HCT116 (cell line): ENCODE data around the gene RASSF3.

ENCODE experiments used
- POLR2AphosphoS5 ChIP-seq: IDR thresholded peaks from 2 replicates; pipeline ENCODE4 v1.6.1; 2011; ENCODE audit warnings: mild to moderate bottlenecking, low read depth, low read length, moderate library complexity
- SP1 ChIP-seq: IDR thresholded peaks from 2 replicates; pipeline ENCODE4 v1.6.1; 2012; ENCODE audit warnings: low read depth
- TF ChIP-seq, protein P1 (sequence below), 3 experiments: fragments of 200-600 bp in 1 of 3; sonication (generic) in 1 of 3; IDR thresholded peaks in 2 of 3; conservative IDR thresholded peaks in 1 of 3; 2 replicates each; pipeline ENCODE4 v1.5.1; 2012 to 2017; ENCODE audit warnings: low read depth in 2 of 3, low read length in 2 of 3, antibody characterized with exemption in 1 of 3, borderline replicate concordance in 1 of 3, control low read depth in 1 of 3, mild to moderate bottlenecking in 1 of 3, mixed read lengths in 1 of 3, mixed run types in 1 of 3, moderate library complexity in 1 of 3; ENCODE audit not compliant: insufficient read depth in 1 of 3

GRCh38 chr12:64577046-64577445 is 33.2 kb upstream of the RASSF3 start:
- no peak for TF ChIP-seq POLR2AphosphoS5
- TF ChIP-seq SP1 = no peak
- TF ChIP-seq, protein P1, sequence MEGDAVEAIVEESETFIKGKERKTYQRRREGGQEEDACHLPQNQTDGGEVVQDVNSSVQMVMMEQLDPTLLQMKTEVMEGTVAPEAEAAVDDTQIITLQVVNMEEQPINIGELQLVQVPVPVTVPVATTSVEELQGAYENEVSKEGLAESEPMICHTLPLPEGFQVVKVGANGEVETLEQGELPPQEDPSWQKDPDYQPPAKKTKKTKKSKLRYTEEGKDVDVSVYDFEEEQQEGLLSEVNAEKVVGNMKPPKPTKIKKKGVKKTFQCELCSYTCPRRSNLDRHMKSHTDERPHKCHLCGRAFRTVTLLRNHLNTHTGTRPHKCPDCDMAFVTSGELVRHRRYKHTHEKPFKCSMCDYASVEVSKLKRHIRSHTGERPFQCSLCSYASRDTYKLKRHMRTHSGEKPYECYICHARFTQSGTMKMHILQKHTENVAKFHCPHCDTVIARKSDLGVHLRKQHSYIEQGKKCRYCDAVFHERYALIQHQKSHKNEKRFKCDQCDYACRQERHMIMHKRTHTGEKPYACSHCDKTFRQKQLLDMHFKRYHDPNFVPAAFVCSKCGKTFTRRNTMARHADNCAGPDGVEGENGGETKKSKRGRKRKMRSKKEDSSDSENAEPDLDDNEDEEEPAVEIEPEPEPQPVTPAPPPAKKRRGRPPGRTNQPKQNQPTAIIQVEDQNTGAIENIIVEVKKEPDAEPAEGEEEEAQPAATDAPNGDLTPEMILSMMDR (IDR thresholded peaks at IDR 0.05 in 2 of 3, conservative IDR thresholded peaks at IDR 0.05 in 1 of 3; ENCODE audit: borderline replicate concordance in 1 of 3, insufficient read depth in 1 of 3, low read depth in 2 of 3, low read length in 2 of 3) = no peak
